ENCODE data around the gene NAGLU.

The NAGLU gene

DNA sequence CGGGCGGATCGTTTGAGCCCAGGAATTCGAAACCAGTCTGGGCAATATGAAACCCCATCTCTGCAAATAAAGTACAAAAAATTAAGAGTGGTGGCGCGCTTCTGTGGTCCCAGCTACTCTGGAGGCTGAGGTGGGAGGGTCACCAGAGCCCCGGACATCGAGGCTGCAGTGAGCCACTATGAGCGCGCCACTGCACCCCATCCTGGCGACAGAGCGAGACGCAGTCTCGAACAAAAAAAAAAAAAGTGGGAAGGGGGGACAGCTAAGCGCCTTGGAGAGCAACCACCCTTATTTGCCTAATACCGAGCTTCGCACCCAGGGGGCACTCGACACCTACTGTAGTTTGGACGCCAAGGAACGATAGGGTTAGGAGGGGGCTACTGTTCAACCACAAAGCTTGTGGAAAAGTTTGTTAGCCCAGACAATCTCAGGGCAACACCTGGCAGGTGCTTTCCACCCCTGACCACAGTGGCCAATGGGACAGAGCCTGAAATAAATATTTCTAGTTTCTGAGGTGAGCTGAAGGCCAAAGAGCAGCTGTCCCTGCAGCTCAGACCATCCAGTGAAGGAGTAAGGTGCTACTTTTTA, 42.3 kb downstream of the NAGLU start:
- no peaks in the 10 kb centered on the region for H3K27me3 ChIP-seq (ENCODE audit: low read depth, low read length)
- peak overlapping the region; percentile 97 for H3K4me3 ChIP-seq (ENCODE audit: low read length)
- peaks cover 24% of the 10 kb centered on the region for H3K4me1 ChIP-seq (ENCODE audit: low read length)
- peaks cover 61% of the 10 kb centered on the region for H3K36me3 ChIP-seq (replicated peaks; ENCODE audit: low read depth, low read length)
- no peaks in the 10 kb centered on the region for H3K9me3 ChIP-seq (ENCODE audit: insufficient read depth, low read length)
- peak overlapping the region; percentile 99 for H3K9ac ChIP-seq (ENCODE audit: low read length)
- TF ChIP-seq CTCF (IDR thresholded peaks at IDR 0.05; ENCODE audit: low read depth, low read length) (peak; percentile 78), EZH2phosphoT487 (IDR thresholded peaks at IDR 0.05; ENCODE audit: low read depth) (no peak)
- H4K20me1 ChIP-seq (ENCODE audit: insufficient read depth, low read length) = no peaks in the 10 kb centered on the region
- peaks cover 38% of the 10 kb centered on the region for H3K79me2 ChIP-seq (ENCODE audit: low read length)
- H3K27ac ChIP-seq (ENCODE audit: low read length) = peak overlapping the region; percentile 92
- peak overlapping the region; percentile 84 for H3K4me2 ChIP-seq (ENCODE audit: low read length)
- no peak overlapping the region for H2AFZ ChIP-seq (ENCODE audit: low read depth, low read length)

GRCh38 chr17:42579794-42580551, 43.9 kb downstream of the NAGLU start:
- H3K4me3 ChIP-seq (ENCODE audit: low read length) = no peak overlapping the region
- peaks cover 38% of the 10 kb centered on the region for H3K79me2 ChIP-seq (ENCODE audit: low read length)
- peaks cover 60% of the 10 kb centered on the region for H3K36me3 ChIP-seq (replicated peaks; ENCODE audit: low read depth, low read length)
- peaks cover 24% of the 10 kb centered on the region for H3K4me1 ChIP-seq (ENCODE audit: low read length)
- H2AFZ ChIP-seq (ENCODE audit: low read depth, low read length) = no peak overlapping the region
- TF ChIP-seq EZH2phosphoT487 (IDR thresholded peaks at IDR 0.05; ENCODE audit: low read depth) (no peak), CTCF (IDR thresholded peaks at IDR 0.05; ENCODE audit: low read depth, low read length) (no peak)
- no peak overlapping the region for H3K4me2 ChIP-seq (ENCODE audit: low read length)
- H3K9me3 ChIP-seq (ENCODE audit: insufficient read depth, low read length) = no peaks in the 10 kb centered on the region
- no peaks in the 10 kb centered on the region for H3K27me3 ChIP-seq (ENCODE audit: low read depth, low read length)
- no peaks in the 10 kb centered on the region for H4K20me1 ChIP-seq (ENCODE audit: insufficient read depth, low read length)
- H3K27ac ChIP-seq (ENCODE audit: low read length) = no peak overlapping the region
- no peak overlapping the region for H3K9ac ChIP-seq (ENCODE audit: low read length)

DNA sequence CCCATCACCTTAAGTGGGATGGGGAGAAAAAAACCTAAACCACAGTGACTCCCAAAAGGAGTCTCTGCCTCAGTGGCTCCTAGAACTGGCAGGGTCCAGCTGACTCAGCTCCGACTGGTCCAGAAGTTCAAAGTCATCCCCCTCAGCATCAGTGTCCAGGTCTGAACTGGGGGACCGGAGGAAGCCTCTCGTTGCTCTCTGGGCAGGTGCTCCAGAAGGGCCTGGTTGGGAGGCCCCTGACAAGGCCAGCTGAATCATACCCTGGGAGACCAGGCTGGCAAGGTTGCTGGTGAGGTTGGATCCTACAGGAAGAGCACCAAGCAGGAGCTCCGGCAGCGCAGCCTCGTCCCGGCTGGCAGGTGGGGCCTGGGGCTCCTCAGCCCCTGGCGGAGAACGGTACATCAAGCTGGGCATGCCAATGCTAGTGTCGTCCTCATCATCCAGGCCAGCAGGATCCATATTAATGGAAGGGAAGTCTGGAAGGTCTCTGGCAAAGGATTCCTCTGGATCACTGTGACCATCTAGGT, 45.8 kb downstream of the NAGLU start:
- H2AFZ ChIP-seq (ENCODE audit: low read depth, low read length) = no peak overlapping the region

More for the DNA sequence above, 45.8 kb downstream of the NAGLU start:
- no peak for TF ChIP-seq CTCF (IDR thresholded peaks at IDR 0.05; ENCODE audit: low read depth, low read length)
- TF ChIP-seq EZH2phosphoT487 (IDR thresholded peaks at IDR 0.05; ENCODE audit: low read depth) = no peak
- no peaks in the 10 kb centered on the region for H3K27me3 ChIP-seq (ENCODE audit: low read depth, low read length)
- H3K9ac ChIP-seq (ENCODE audit: low read length) = no peak overlapping the region
- no peak overlapping the region for H3K27ac ChIP-seq (ENCODE audit: low read length)
- H3K79me2 ChIP-seq (ENCODE audit: low read length) = peaks cover 24% of the 10 kb centered on the region
- H3K36me3 ChIP-seq (replicated peaks; ENCODE audit: low read depth, low read length) = peaks cover 58% of the 10 kb centered on the region
- no peak overlapping the region for H3K4me3 ChIP-seq (ENCODE audit: low read length)
- no peak overlapping the region for H3K4me2 ChIP-seq (ENCODE audit: low read length)
- H3K9me3 ChIP-seq (ENCODE audit: insufficient read depth, low read length) = no peaks in the 10 kb centered on the region
- H4K20me1 ChIP-seq (ENCODE audit: insufficient read depth, low read length) = no peaks in the 10 kb centered on the region
- H3K4me1 ChIP-seq (ENCODE audit: low read length) = peaks cover 32% of the 10 kb centered on the region

Data from OCI-LY3 (cell line).